Endothelial cell of umbilical vein (primary cell): ENCODE data around the gene MADCAM1. TPM values are rescaled to one million over a fixed set of nuclear protein-coding genes. Genes with fewer than 3 reads are reported as not detected.

Experiments used
- BruUV-seq: library from RNA; stranded (reverse); fragments of 400-500 nt; replicated peaks from 2 replicates; lab custom pipeline; 2021; lab: Mats Ljungman, UMichigan
- CTCF ChIA-PET: fragments of 300-600, 350-600 bp; sonication (Branson Sonifier 250); formaldehyde crosslinking; loops from one replicate; lab custom pipeline; 2021; ENCODE audit warnings: antibody characterized with exemption, inconsistent platforms; lab: Charles Lee
- POLR2A ChIA-PET: fragments of 300-600, 350-600 bp; sonication (Branson Sonifier 250); formaldehyde crosslinking; loops from one replicate; lab custom pipeline; 2021; ENCODE audit warnings: antibody characterized with exemption, inconsistent platforms; lab: Charles Lee
- DNase-seq: peaks from one replicate; pipeline ENCODE4 v3.0.0-alpha.2; 2011; ENCODE audit warnings: low read depth, low spot score
- FAIRE-seq: peaks from 2 replicates; lab custom pipeline; 2011; peaks lifted over from hg19 to GRCh38; lab: Jason Lieb, UNC
- H2AFZ ChIP-seq: 2 replicates; pipeline ENCODE4 v1.6.0; 2012; ENCODE audit warnings: low read depth, low read length, control low read depth, inconsistent platforms
- H3K27ac ChIP-seq: 2 replicates; pipeline ENCODE4 v1.5.1; 2011; ENCODE audit warnings: low read depth, mild to moderate bottlenecking, control low read depth, low read length, moderate library complexity; ENCODE audit not compliant: insufficient read depth
- H3K27me3 ChIP-seq, 2 experiments: 2 replicates each; pipeline versions ENCODE4 v1.6.0 to v1.6.1; 2011; ENCODE audit warnings: low read length in 2 of 2, mixed read lengths in 1 of 2; ENCODE audit not compliant: control insufficient read depth in 2 of 2, insufficient read depth in 2 of 2
- H3K36me3 ChIP-seq, 2 experiments: 2 replicates in 1 of 2; 3 replicates in 1 of 2; pipeline ENCODE4 v1.5.1; 2011; ENCODE audit warnings: low read length in 2 of 2, mild to moderate bottlenecking in 1 of 2, moderate library complexity in 1 of 2; ENCODE audit not compliant: control insufficient read depth in 2 of 2, insufficient read depth in 2 of 2; ENCODE audit errors: extremely low read depth in 1 of 2
- H3K4me1 ChIP-seq: 3 replicates; pipeline ENCODE4 v1.5.1; 2011; ENCODE audit warnings: mild to moderate bottlenecking, low read length; ENCODE audit not compliant: control insufficient read depth, insufficient read depth; ENCODE audit errors: extremely low read depth
- H3K4me2 ChIP-seq: 2 replicates; pipeline ENCODE4 v1.6.1; 2011; ENCODE audit warnings: low read length, control low read depth, mixed read lengths; ENCODE audit not compliant: insufficient read depth
- H3K4me3 ChIP-seq, 3 experiments: fragments of 200-600 bp in 1 of 3; sonication (generic), shearing (Covaris generic) in 1 of 3; replicated peaks in 1 of 3; 2 replicates each; pipeline ENCODE4 v1.5.1; 2011 to 2016; ENCODE audit warnings: control low read depth in 3 of 3, low read length in 3 of 3, mild to moderate bottlenecking in 2 of 3, inconsistent platforms in 1 of 3, low read depth in 1 of 3, moderate library complexity in 1 of 3; ENCODE audit not compliant: insufficient read depth in 1 of 3
- H3K79me2 ChIP-seq: 2 replicates; pipeline ENCODE4 v1.6.0; 2012; ENCODE audit warnings: low read length, inconsistent platforms; ENCODE audit not compliant: control insufficient read depth, insufficient read depth
- H3K9ac ChIP-seq: replicated peaks from 2 replicates; pipeline ENCODE3; 2011; ENCODE audit warnings: low read length, control low read depth; ENCODE audit not compliant: insufficient read depth; ENCODE audit errors: extremely low read depth
- H3K9me1 ChIP-seq: replicated peaks from 3 replicates; pipeline ENCODE4 v1.6.0; 2011; ENCODE audit warnings: mild to moderate bottlenecking, low read length; ENCODE audit not compliant: control insufficient read depth, insufficient read depth; ENCODE audit errors: extremely low read depth
- H3K9me3 ChIP-seq: replicated peaks from 2 replicates; pipeline ENCODE4 v1.5.1; 2012; ENCODE audit warnings: low read length, inconsistent platforms; ENCODE audit not compliant: control insufficient read depth, insufficient read depth
- H4K20me1 ChIP-seq: replicated peaks from 2 replicates; pipeline ENCODE3; 2011; ENCODE audit warnings: mild to moderate bottlenecking, low read length; ENCODE audit not compliant: control insufficient read depth, insufficient read depth; ENCODE audit errors: extremely low read depth
- CTCF ChIP-seq, 2 donors: IDR thresholded peaks; 1 replicate in 1 of 2; 2 replicates in 1 of 2; pipeline ENCODE4 v1.5.1; 2011; ENCODE audit warnings: low read length in 2 of 2, mild to moderate bottlenecking in 2 of 2, moderate library complexity in 2 of 2, control low read depth in 1 of 2, inconsistent platforms in 1 of 2, low read depth in 1 of 2; ENCODE audit not compliant: insufficient read depth in 1 of 2; ENCODE audit errors: extremely low read depth in 1 of 2
- EZH2 ChIP-seq: IDR thresholded peaks from 2 replicates; pipeline ENCODE4 v1.6.1; 2012; ENCODE audit warnings: borderline replicate concordance, low read depth, mild to moderate bottlenecking, moderate library complexity, low read length, inconsistent platforms; ENCODE audit not compliant: severe bottlenecking
- FOS ChIP-seq: IDR thresholded peaks from 2 replicates; pipeline ENCODE4 v1.6.1; 2011; ENCODE audit warnings: mild to moderate bottlenecking, low read length, moderate library complexity, borderline replicate concordance; ENCODE audit not compliant: insufficient read depth
- GATA2 ChIP-seq: IDR thresholded peaks from 2 replicates; pipeline ENCODE4 v1.7.0; 2011; ENCODE audit warnings: low read depth, mild to moderate bottlenecking, moderate library complexity, mixed read lengths, low read length; ENCODE audit not compliant: insufficient read length, insufficient read depth
- JUN ChIP-seq: IDR thresholded peaks from 2 replicates; pipeline ENCODE4 v1.6.1; 2011; ENCODE audit warnings: borderline replicate concordance, low read depth; ENCODE audit not compliant: insufficient read length, insufficient read depth
- MAX ChIP-seq: IDR thresholded peaks from 2 replicates; pipeline ENCODE4 v1.6.1; 2011; ENCODE audit not compliant: insufficient read depth, insufficient read length
- MYC ChIP-seq: IDR thresholded peaks from one replicate; pipeline ENCODE4 v1.6.1; 2011; ENCODE audit warnings: mild to moderate bottlenecking, low read depth, low read length
- POLR2A ChIP-seq: IDR thresholded peaks from 2 replicates; pipeline ENCODE4 v1.6.1; 2012; ENCODE audit warnings: low read depth, mild to moderate bottlenecking, control low read depth, low read length
- POLR2AphosphoS5 ChIP-seq: IDR thresholded peaks from 2 replicates; pipeline ENCODE4 v1.6.1; 2012; ENCODE audit warnings: low read depth, mild to moderate bottlenecking, control low read depth, low read length, moderate library complexity; ENCODE audit not compliant: insufficient read depth
- dilution Hi-C: fragments of 300-500 bp; cut with MboI; formaldehyde crosslinking; loops from one replicate; pipeline ENCODE4 v1.15.0; 2019; ENCODE audit warnings: low sequenced_read_pairs; ENCODE audit not compliant: extremely low pct_ligation_motif_present
- intact Hi-C: fragments of 100-400 bp; cut with micrococcal nuclease; formaldehyde crosslinking; loops from one replicate; pipeline ENCODE4 v1.10.0; 2022
- polyA plus RNA-seq, 4 experiments: library from polyadenylated mRNA; depleted of rRNA in 3 of 4; stranded (reverse) in 3 of 4; unstranded in 1 of 4; fragments of >200 nt; gene quantifications; 2 replicates each; pipeline versions ENCODE4 v1.2.1 to v1.2.3, GENCODE V29; 2011 to 2012; ENCODE audit warnings: missing spikeins in 1 of 4
- total RNA-seq: library from RNA; stranded (reverse); gene quantifications from 2 replicates; pipeline ENCODE4 v1.2.3, GENCODE V29; 2021

MADCAM1 gene
- total and polyA plus RNA-seq, 2 donors (not counting 3 experiments of a cell fraction or from before 2014, with no cell fraction given) = 0.07 to 0.31 TPM

GRCh38 chr19:465056-465816 lies 31.1 kb upstream of the MADCAM1 start:
- POLR2A ChIA-PET = no interaction called here
- FAIRE-seq (no peak), DNase-seq (no peak)
- H3K4me2 ChIP-seq = no peak overlapping the region
- BruUV-seq = no TSS peak
- H3K27ac ChIP-seq = no peak overlapping the region
- intact Hi-C loops (no loop called here), dilution Hi-C loops (no loop called here)
- no peaks in the 10 kb centered on the region for H3K9me1 ChIP-seq
- CTCF ChIA-PET = no interaction called here
- no peaks in the 10 kb centered on the region for H3K9me3 ChIP-seq
- H2AFZ ChIP-seq = no peak overlapping the region
- no peak overlapping the region for H3K9ac ChIP-seq
- H3K4me1 ChIP-seq = no peaks in the 10 kb centered on the region
- TF ChIP-seq GATA2 (no peak), MYC (no peak), POLR2A (no peak), EZH2 (no peak), FOS (no peak), JUN (no peak)
- no peak overlapping the region for H3K4me3 ChIP-seq
- H3K79me2 ChIP-seq = no peaks in the 10 kb centered on the region
- peaks cover 5 to 13% of the 10 kb centered on the region in 2 experiments for H3K27me3 ChIP-seq
- no peaks in the 10 kb centered on the region for H3K36me3 ChIP-seq
- no peaks in the 10 kb centered on the region for H4K20me1 ChIP-seq

GRCh38 chr19:467554-467953 lies 28.7 kb upstream of the MADCAM1 start:
- H2AFZ ChIP-seq = no peak overlapping the region
- no peaks in the 10 kb centered on the region for H3K4me1 ChIP-seq
- H3K9me1 ChIP-seq = no peaks in the 10 kb centered on the region
- no peak overlapping the region for H3K9ac ChIP-seq
- ChIA-PET POLR2A (no interaction called here), CTCF (no interaction called here)
- no peak for TF ChIP-seq JUN
- TF ChIP-seq POLR2A = no peak
- TF ChIP-seq POLR2AphosphoS5 = no peak
- no peak for TF ChIP-seq GATA2
- no peak for TF ChIP-seq CTCF (IDR thresholded peaks at IDR 0.05; ENCODE audit: extremely low read depth in 1 of 2, insufficient read depth in 1 of 2, low read depth in 1 of 2, low read length in 2 of 2)
- TF ChIP-seq MYC = no peak
- no peak for TF ChIP-seq MAX
- no peak for TF ChIP-seq FOS
- TF ChIP-seq EZH2 = no peak
- no peaks in the 10 kb centered on the region for H4K20me1 ChIP-seq
- no peaks in the 10 kb centered on the region for H3K9me3 ChIP-seq
- H3K36me3 ChIP-seq = no peaks in the 10 kb centered on the region
- peaks cover under 1 to 2% of the 10 kb centered on the region in 2 experiments for H3K27me3 ChIP-seq
- DNase-seq (no peak), FAIRE-seq (no peak)
- no peak overlapping the region for H3K4me3 ChIP-seq
- no peak overlapping the region for H3K4me2 ChIP-seq
- H3K79me2 ChIP-seq = no peaks in the 10 kb centered on the region
- no peak overlapping the region for H3K27ac ChIP-seq
- dilution Hi-C loops (no loop called here), intact Hi-C loops (no loop called here)
- no TSS peak for BruUV-seq
